UCSD-AML1 (cell line): ENCODE measurements around the gene PRPS1.
"Not testable (repeated sequence)": the region's sequence is repeated elsewhere in the genome, so short reads cannot be mapped to it uniquely, and the experiment has no call there.

ENCODE experiments used
- DNase-seq: peaks from one replicate; lab custom pipeline; 2025; ENCODE audit not compliant: unreplicated experiment; lab: John Stamatoyannopoulos, UW

Gene PRPS1

GRCh38 chrX:107674480-107675364 lies 46.4 kb downstream of the PRPS1 start:
- DNase-seq: peak; percentile 64

DNA sequence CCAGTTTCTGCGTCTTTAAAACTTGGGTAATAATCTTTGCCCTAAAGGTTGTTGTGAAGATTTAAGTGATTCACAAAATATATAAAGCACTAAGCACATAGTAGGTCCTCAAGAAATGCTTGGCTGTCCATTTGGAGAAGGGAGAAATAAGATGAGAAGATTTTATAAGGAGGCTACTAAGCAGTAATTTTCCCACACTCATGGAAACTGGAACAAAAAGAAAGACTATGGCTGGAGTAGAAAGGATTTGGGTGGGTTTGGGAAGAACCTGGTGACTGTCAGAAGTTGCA lies 47.0 kb downstream of the PRPS1 start:
- DNase-seq: no peak

- DNase-seq: no peak
Observed at GRCh38 chrX:107675823-107676555, 47.7 kb downstream of the PRPS1 start.

DNA sequence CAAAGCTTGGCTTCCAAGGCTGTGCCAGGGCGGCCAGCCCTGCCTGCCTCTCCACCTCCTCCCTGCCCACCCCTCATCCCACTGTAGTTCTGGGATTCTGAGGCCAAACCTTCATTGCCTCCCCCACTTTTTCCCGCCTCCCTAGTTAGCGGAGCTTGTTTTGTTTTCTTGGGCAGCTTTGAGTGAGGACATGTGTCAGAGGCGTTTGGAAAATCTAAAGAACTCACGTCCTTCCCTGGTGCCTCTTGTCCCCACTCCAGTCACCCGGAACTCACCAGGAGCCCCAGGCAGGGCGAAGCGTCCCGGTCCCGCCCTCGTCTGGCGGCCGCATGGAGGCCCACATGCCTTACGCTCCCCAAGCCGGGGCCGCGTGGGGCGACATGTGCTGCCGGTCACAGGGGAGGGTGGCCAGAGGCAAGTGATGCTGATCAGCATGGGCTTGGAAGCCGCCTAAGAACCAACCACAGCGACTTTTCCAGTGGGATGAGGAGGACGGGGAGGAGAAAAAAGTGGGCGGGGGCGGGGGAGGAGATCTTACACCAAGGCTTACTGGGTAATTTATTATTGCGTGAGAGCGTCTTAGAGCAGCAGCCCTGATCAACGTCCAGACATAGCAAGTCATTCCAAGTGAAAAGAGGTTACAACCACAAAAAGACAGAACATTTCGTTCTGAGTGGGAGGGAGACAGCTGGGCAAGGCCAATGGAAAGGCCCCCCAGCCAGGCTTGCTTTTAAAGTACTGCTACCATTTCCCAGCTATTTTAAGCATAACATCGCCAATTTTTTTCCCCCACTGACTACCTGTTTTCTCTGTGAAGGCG lies 48.5 kb downstream of the PRPS1 start:
- peak; percentile 78 for DNase-seq

DNA sequence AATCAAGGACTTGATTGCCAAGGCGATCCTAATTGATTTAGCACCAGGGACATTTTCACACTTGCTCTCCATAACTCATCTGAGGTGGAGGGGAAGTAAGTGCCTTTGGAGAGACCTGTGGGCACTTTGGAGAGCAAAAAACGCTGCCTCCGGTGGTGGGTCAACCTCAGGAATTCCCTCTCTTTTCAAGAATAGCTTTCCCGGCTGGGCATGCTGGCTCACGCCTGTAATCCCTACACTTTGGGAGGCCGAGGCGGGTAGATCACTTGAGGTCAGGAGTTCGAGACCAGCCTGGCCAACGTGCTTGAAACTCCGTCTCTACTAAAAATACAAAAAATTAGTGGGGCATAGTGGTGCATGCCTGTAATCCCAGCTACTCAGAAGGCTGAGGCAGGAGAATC lies 49.2 kb downstream of the PRPS1 start:
- no peak for DNase-seq

DNA sequence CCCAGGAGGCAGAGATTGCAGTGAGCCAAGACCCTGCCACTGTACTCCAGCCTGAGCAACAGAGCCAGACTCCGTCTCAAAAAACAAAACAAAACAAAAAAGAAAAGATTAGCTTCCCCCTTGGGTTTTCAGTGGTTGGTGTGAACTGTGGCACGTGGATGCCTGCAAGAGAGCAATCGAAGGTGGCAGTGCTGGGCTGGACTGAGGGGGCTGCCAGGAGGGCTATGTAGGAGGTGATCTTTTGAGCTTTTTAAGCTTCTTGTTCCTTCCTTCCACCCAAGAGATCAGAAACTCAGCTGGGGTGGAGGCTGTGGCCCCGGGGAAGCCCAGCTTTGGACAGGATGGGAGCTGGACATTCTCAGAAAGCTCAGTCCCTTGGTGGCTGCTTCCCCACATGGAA lies 49.6 kb downstream of the PRPS1 start:
- DNase-seq: no peak

DNA sequence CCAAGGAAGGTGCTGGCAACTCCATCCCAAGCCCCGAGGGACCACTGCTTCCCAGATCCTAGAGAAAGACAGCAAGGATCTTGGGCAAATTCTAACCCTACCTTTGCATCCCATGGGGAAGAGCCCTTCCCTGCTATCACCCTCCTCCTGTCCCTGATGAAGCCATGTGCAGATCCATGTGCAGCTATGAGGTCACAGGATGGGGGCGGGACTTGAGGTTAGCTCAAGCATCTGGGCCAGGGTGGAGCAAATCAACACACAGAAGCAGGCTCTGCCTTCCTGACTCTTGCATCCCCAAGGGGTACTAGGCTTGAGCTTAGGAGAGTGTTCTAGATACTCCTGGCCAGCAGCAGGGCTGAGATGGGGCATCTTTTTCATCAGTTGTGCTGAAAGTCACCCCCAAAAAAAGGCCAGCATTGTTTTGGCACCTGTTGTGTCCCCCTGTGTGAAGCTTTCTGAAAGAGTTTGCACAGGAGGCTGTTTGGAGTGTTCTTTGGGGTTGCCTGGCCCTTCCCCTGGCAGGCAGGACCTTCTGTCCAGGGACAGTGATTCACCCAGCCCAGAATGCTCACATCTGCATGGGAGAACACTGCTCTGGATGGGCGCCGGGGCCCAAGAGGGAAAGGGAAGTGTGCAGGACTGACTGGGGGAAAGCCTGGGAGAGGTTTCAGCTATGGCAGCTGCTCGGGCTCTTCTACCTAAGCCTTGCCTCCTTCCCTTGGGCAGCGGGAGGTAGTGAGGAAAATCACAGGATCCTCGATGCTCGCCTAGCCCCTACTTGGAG lies 50.8 kb downstream of the PRPS1 start:
- peak; percentile 60 for DNase-seq

- DNase-seq: no peak
Observed at GRCh38 chrX:107682256-107682655, 53.9 kb downstream of the PRPS1 start.

- no peak for DNase-seq
Observed at GRCh38 chrX:107683124-107683895, 55.0 kb downstream of the PRPS1 start.

DNA sequence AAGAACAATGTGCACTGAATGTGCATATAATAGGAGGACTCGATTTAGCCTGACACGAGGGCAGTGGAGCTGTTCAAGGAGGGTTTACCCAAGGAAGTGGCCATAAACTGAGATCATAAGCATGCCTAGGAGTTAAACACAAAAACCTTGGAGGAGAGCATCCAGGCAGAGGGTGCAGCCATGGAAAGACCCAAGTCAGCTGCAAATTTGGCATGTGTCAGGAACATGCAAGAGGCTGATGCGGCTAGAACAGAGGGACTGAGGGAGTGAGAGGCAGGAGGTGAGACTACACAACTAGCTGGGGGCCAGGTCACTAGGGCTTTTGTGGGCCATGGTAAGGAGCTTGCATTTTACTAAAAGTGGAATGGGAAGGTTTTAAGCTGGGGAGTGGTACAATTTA lies 55.6 kb downstream of the PRPS1 start:
- no peak for DNase-seq

- DNase-seq: peak; percentile 77
Observed at GRCh38 chrX:107684956-107685385, 56.7 kb downstream of the PRPS1 start.

DNA sequence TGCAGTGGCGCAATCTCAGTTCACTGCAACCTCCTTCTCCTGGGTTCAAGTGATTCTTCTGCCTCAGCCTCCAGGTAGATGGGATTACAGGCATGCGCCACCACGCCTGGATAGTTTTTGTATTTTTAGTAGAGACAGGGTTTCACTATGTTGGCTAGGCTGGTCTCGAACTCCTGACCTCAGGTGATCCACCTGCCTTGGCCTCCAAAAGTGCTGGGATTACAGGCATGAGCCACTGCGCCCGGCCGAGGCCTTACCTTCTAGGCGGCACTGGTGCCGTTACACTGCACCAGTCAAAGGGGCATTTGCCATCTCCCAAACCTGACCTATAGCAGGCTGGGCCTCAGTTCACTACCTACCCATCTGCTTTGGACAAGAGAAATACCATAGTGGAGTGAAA lies 57.3 kb downstream of the PRPS1 start:
- DNase-seq: not testable (repeated sequence)

GRCh38 chrX:107686026-107686425 lies 57.7 kb downstream of the PRPS1 start:
- DNase-seq: no peak

GRCh38 chrX:107686792-107687191 lies 58.5 kb downstream of the PRPS1 start:
- DNase-seq: peak; percentile 34

GRCh38 chrX:107687445-107687844 lies 59.1 kb downstream of the PRPS1 start:
- no peak for DNase-seq

DNA sequence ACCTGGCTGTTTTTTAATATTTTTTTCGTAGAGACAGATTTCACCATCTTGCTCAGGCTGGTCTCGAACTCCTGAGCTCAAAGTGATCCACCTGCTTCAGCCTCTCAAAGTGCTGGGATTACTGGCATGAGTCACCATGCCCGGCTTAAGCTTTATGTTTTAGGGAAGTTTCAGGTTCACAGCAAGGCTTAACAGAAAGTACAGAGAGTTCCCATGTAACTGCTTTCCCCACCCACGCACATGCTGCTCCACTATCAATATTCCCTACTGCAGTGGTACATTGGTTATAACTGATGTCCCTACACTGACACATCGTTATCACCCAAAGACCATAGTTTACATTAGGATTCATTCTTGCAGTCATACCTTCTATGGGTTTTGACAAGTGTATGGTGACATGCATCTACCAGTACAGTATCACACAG lies 62.7 kb downstream of the PRPS1 start:
- no peak for DNase-seq

GRCh38 chrX:107699616-107700015 lies 71.3 kb downstream of the PRPS1 start:
- no peak for DNase-seq

DNA sequence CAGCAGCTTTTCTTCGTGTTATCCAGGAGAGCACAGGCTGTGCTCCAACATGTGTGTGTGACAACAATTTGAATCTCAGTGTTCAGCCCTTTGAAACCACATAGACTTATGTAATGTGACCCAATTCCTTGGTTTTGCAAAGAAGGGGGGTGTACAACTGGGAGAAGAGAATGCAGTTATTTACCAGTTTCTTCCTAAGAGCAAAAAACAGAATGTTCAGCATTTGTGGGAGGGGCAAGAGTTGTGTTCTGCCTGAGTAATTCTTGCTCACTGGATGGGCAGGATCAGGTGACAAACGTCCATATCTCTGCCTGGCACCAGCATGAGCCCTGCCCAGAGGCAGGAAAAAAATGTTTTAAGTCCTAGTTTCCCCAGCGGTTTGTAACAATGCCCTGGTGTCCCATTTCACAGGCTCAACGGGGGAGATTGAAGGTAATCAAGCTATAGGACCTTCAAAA lies 72.0 kb downstream of the PRPS1 start:
- DNase-seq: no peak
